GM19467 (cell line): ENCODE data around the gene POLR3H.

Experiments used
- ATAC-seq: cut with Tn5 transposase; IDR thresholded peaks from one replicate; pipeline ENCODE4 v1.9.1; 2021; ENCODE audit warnings: mild to moderate bottlenecking, moderate library complexity; ENCODE audit not compliant: unreplicated experiment

The POLR3H gene

GRCh38 chr22:41539146-41540005 lies 4.9 kb downstream of the POLR3H start:
- no peak for ATAC-seq

GRCh38 chr22:41538583-41538982 lies 5.7 kb downstream of the POLR3H start:
- no peak for ATAC-seq

- no peak for ATAC-seq
Observed at GRCh38 chr22:41537203-41537602, 7.1 kb downstream of the POLR3H start.

- no peak for ATAC-seq
Observed at GRCh38 chr22:41535244-41535643, 9.0 kb downstream of the POLR3H start.

GRCh38 chr22:41534219-41534618 lies 10.1 kb downstream of the POLR3H start:
- ATAC-seq, result no peak

- ATAC-seq, result no peak
Observed at GRCh38 chr22:41532908-41533825, 11.1 kb downstream of the POLR3H start.

GRCh38 chr22:41531715-41532477 lies 12.4 kb downstream of the POLR3H start:
- ATAC-seq, result no peak

GRCh38 chr22:41530890-41531714 lies 13.2 kb downstream of the POLR3H start:
- no peak for ATAC-seq

GRCh38 chr22:41528938-41529561 lies 15.2 kb downstream of the POLR3H start:
- no peak for ATAC-seq

- no peak for ATAC-seq
Observed at GRCh38 chr22:41528132-41528766, 16.0 kb downstream of the POLR3H start.

- no peak for ATAC-seq
Observed at GRCh38 chr22:41526830-41527799, 17.2 kb downstream of the POLR3H start.

- ATAC-seq, result no peak
Observed at GRCh38 chr22:41526226-41526829, 17.9 kb downstream of the POLR3H start.

GRCh38 chr22:41525450-41526225 lies 18.6 kb downstream of the POLR3H start:
- ATAC-seq, result no peak

GRCh38 chr22:41524809-41525449 lies 19.3 kb downstream of the POLR3H start:
- no peak for ATAC-seq

GRCh38 chr22:41524251-41524661 lies 20.0 kb downstream of the POLR3H start:
- no peak for ATAC-seq

GRCh38 chr22:41523464-41524221 lies 20.6 kb downstream of the POLR3H start:
- no peak for ATAC-seq
